ENCODE results near the gene PYY. TPM values are rescaled to one million over a fixed set of nuclear protein-coding genes. Genes with fewer than 3 reads are reported as not detected.
A peak's percentile ranks its signal among the peaks of the same experiment; 100 is the strongest.

Gene PYY
- total RNA-seq, 1 experiment from 2014 or later, result 2.0 TPM

DNA sequence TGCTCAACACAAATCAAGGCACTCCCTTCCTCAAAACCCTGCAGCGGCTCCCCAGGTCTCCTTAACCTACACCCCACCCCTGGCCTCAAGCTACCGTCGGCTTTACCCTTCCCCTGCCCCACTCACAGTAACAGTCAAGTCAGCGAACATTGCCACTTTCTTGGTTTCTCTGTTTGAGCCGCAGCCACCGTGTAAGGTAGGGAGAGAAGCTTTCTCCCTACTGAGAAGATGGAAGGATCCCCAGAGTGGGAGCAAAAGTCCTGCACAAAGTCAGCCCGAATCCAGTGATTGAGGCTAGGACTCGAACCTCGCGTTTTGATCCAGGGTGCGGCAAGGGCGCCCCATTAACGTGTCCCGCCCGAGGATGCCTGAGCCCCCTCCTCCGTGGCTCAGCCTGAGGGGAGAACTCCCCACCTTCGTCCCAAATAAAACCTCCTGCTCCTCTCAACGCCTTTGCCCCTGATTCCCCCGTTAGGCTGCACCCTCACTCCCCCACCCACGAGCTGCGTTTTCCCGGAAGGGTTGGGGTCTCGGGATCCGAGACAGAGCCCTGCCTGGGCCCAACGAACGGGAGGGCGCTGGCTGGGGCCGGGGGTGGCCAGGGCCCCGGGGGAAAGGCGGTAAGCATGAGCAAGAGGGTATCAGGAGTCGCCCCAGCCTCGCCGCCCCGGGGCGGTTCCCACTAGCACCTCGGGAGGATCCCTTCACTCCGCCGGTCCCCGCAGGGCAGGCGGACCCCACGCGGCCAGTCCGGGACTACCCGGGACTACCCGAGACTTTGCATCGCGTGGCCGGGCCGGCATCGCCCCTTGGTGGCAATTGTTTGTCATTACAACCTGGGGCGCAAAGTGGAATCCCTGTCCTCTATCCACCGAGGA lies 40.8 kb upstream of the PYY start:
- H3K27me3 ChIP-seq (ENCODE audit: insufficient read depth, low read length), result no peaks in the 10 kb centered on the region
- no peak overlapping the region for H3K56ac ChIP-seq (ENCODE audit: insufficient read length, low read depth, low read length)
- no peak overlapping the region for H3K27ac ChIP-seq (ENCODE audit: insufficient read length, low read depth, low read length)
- H3K79me2 ChIP-seq (ENCODE audit: insufficient read depth, low read length), result no peaks in the 10 kb centered on the region
- WGBS (ENCODE audit: extremely low coverage, insufficient read length, low lambda C conversion rate), result no CpG with 5 or more reads among the region's 52 CpGs
- H2BK12ac ChIP-seq (ENCODE audit: insufficient read length, low read depth, low read length), result no peak overlapping the region
- peaks cover 6% of the 10 kb centered on the region for H3K23me2 ChIP-seq (ENCODE audit: insufficient read length, low read depth, low read length, poor library complexity, severe bottlenecking)
- peak overlapping the region; percentile 23 for H3K18ac ChIP-seq (ENCODE audit: insufficient read length, low read depth, low read length)
- H3K27ac Mint-ChIP-seq, result peak overlapping the region in 1 of 3 experiments; percentile 57; a peak in 1 of 7 replicates
- H3K9ac ChIP-seq (ENCODE audit: extremely low read depth, insufficient read length, low read length), result no peak overlapping the region
- peaks cover 3 to 6% of the 10 kb centered on the region in 2 experiments; a peak in 3 of 4 replicates for H3K4me1 Mint-ChIP-seq
- no peaks in the 10 kb centered on the region for H3K79me1 ChIP-seq (ENCODE audit: insufficient read depth, low read depth, low read length, poor library complexity, severe bottlenecking)
- no peak overlapping the region for H2BK5ac ChIP-seq (ENCODE audit: insufficient read length, low read length)
- H3K36me3 Mint-ChIP-seq (ENCODE audit: insufficient read depth in 1 of 3, low read depth in 3 of 3), result no peaks in the 10 kb centered on the region
- H2BK20ac ChIP-seq (ENCODE audit: low read depth, low read length, poor library complexity, severe bottlenecking), result no peak overlapping the region
- DNase-seq, result peak; percentile 86
- H4K8ac ChIP-seq (replicated peaks; ENCODE audit: insufficient read length, low read depth, low read length), result peak overlapping the region; percentile 68
- H3K4ac ChIP-seq (ENCODE audit: low read depth, low read length), result no peak overlapping the region
- H4K5ac ChIP-seq (ENCODE audit: insufficient read length, low read depth, low read length), result no peak overlapping the region
- no peak overlapping the region for H3T11ph ChIP-seq (ENCODE audit: low read length)
- H2AFZ ChIP-seq (ENCODE audit: low read length), result peak overlapping the region; percentile 24
- H3K4me2 ChIP-seq (ENCODE audit: insufficient read depth, insufficient read length, low read length), result peak overlapping the region; percentile 72
- H3K9me3 Mint-ChIP-seq, result no peaks in the 10 kb centered on the region
- peak overlapping the region; percentile 44 to 55; a peak in 4 of 5 replicates for H3K4me3 Mint-ChIP-seq
- H3K4me1 ChIP-seq (ENCODE audit: insufficient read depth, low read length), result no peaks in the 10 kb centered on the region
- no peak overlapping the region for H4K91ac ChIP-seq (ENCODE audit: insufficient read length, low read depth, low read length)
- TF ChIP-seq, protein P1, sequence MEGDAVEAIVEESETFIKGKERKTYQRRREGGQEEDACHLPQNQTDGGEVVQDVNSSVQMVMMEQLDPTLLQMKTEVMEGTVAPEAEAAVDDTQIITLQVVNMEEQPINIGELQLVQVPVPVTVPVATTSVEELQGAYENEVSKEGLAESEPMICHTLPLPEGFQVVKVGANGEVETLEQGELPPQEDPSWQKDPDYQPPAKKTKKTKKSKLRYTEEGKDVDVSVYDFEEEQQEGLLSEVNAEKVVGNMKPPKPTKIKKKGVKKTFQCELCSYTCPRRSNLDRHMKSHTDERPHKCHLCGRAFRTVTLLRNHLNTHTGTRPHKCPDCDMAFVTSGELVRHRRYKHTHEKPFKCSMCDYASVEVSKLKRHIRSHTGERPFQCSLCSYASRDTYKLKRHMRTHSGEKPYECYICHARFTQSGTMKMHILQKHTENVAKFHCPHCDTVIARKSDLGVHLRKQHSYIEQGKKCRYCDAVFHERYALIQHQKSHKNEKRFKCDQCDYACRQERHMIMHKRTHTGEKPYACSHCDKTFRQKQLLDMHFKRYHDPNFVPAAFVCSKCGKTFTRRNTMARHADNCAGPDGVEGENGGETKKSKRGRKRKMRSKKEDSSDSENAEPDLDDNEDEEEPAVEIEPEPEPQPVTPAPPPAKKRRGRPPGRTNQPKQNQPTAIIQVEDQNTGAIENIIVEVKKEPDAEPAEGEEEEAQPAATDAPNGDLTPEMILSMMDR (conservative IDR thresholded peaks at IDR 0.05), result peak; percentile 95
- peak overlapping the region; percentile 61; the same call in 1 of the 2 replicates for H3K14ac ChIP-seq (ENCODE audit: insufficient read depth, low read length)
- no peak overlapping the region for H2BK120ac ChIP-seq (ENCODE audit: low read depth, low read length, poor library complexity, severe bottlenecking)
- no peak overlapping the region for H2AK5ac ChIP-seq (ENCODE audit: insufficient read length, low read length)
- no peaks in the 10 kb centered on the region for H4K20me1 ChIP-seq (ENCODE audit: control insufficient read depth, insufficient read depth, insufficient read length)
- H3K9me3 ChIP-seq (ENCODE audit: control insufficient read depth, low read depth, low read length), result no peaks in the 10 kb centered on the region
- H2BK15ac ChIP-seq (ENCODE audit: low read depth, low read length), result no peak overlapping the region
- H3K23ac ChIP-seq (ENCODE audit: insufficient read length, low read depth, low read length), result no peak overlapping the region
- peaks cover 19% of the 10 kb centered on the region for H3K27me3 Mint-ChIP-seq (ENCODE audit: low read depth)

All from H9 (cell line).